ENCODE results near the gene IMPDH2. TPM values are rescaled to one million over a fixed set of nuclear protein-coding genes. Genes with fewer than 3 reads are reported as not detected.
A peak's percentile ranks its signal among the peaks of the same experiment; 100 is the strongest.

Gene IMPDH2
- total RNA-seq, 2 donors from 2014 or later, result 92.6 to 166 TPM

DNA sequence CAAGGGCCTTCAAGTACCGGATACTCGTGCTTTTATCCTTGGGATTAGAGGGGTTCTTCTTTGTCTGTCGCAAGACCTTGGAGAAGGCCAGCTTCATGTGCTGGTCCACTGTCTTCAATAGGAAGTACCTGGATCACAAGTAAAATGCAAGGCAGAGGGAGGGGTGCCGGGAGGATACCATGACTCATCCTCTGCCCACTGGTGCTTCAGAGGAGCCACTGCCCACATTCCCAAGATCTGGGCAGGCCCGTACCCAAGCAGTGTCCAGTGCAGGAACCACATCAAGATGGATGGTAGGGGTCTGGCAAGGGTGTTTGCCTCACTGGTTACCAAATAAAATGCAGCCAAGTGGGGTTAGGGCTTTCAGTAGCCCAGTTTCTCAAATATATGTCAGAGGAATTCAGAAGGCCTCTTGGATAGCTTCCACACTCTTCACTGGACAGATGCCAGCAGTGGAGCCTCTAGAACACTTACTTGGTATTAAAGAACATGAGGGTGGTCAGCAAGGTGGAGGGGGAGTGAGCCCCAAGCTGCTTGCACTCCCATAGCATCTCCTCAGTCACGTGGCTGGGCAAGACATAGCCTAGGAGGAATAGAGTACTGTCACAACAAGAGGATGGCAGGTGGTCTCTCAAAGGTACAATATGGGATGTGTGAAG is 3.6 kb upstream of the IMPDH2 start:
- intact Hi-C loops (cut with DNase I), result no loop called here
- no peak overlapping the region for H3K27ac ChIP-seq
- H3K9me3 ChIP-seq, result no peaks in the 10 kb centered on the region
- WGBS, 2 donors, result 79 to 90% methylated on average over 6 of the region's 6 CpGs
- H3K4me1 ChIP-seq, result peaks cover 13% of the 10 kb centered on the region
- ATAC-seq (no peak), DNase-seq (no peak)
- TF ChIP-seq, protein P1, sequence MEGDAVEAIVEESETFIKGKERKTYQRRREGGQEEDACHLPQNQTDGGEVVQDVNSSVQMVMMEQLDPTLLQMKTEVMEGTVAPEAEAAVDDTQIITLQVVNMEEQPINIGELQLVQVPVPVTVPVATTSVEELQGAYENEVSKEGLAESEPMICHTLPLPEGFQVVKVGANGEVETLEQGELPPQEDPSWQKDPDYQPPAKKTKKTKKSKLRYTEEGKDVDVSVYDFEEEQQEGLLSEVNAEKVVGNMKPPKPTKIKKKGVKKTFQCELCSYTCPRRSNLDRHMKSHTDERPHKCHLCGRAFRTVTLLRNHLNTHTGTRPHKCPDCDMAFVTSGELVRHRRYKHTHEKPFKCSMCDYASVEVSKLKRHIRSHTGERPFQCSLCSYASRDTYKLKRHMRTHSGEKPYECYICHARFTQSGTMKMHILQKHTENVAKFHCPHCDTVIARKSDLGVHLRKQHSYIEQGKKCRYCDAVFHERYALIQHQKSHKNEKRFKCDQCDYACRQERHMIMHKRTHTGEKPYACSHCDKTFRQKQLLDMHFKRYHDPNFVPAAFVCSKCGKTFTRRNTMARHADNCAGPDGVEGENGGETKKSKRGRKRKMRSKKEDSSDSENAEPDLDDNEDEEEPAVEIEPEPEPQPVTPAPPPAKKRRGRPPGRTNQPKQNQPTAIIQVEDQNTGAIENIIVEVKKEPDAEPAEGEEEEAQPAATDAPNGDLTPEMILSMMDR (IDR thresholded peaks at IDR 0.05), result no peak
- TF ChIP-seq POLR2A (IDR thresholded peaks at IDR 0.05), result no peak
- no peak overlapping the region for H3K4me3 ChIP-seq
- no peaks in the 10 kb centered on the region for H3K27me3 ChIP-seq
- H3K36me3 ChIP-seq (replicated peaks in 1 of 2; ENCODE audit: insufficient read depth in 1 of 2, low read depth in 2 of 2), result peaks cover 0 to 15% of the 10 kb centered on the region in 2 donors

DNA sequence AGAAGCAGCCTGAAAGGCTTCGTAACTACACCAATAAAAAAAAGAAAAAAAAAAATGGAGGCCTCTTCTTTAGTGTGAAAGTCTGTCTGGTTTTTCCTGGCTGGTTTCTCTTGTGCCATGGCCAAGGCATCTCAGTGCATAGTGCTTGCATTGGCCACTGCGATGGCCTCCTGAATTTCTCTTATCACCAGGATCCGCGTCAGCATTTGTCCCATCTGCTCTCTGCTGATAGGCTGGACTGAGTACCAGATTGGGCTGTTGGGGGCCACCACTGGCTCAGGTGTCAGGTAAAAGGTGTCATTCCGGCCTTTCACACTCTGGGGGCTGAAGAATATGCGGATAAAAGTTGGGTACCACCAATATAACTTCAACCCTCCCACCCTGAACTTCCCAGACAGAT is 1.1 kb upstream of the IMPDH2 start:
- H3K27ac ChIP-seq, result no peak overlapping the region

GRCh38 chr3:49029563-49029884 is 326 bp upstream of the IMPDH2 start:
- intact Hi-C loops (cut with DNase I), result no loop called here
- peaks cover 0 to 22% of the 10 kb centered on the region in 2 donors for H3K36me3 ChIP-seq (replicated peaks in 1 of 2; ENCODE audit: insufficient read depth in 1 of 2, low read depth in 2 of 2)
- no peaks in the 10 kb centered on the region for H3K9me3 ChIP-seq
- H3K4me1 ChIP-seq, result peaks cover 36% of the 10 kb centered on the region
- ATAC-seq (no peak), DNase-seq (no peak)
- peak overlapping the region; percentile 77 to 90 (median 82) for H3K27ac ChIP-seq
- 0 to 1% methylated on average over 7 of the region's 7 CpGs for WGBS, 2 donors
- TF ChIP-seq, protein P1 (IDR thresholded peaks at IDR 0.05), result peak in 1 of 7 experiments; percentile 0
- TF ChIP-seq POLR2A (IDR thresholded peaks at IDR 0.05), result no peak
- no peak overlapping the region for H3K4me3 ChIP-seq
- no peaks in the 10 kb centered on the region for H3K27me3 ChIP-seq

More for the DNA sequence above, 1.1 kb upstream of the IMPDH2 start:
- Histone ChIP-seq H3K4me1 (peaks cover 30% of the 10 kb centered on the region), H3K27me3 (no peaks in the 10 kb centered on the region), H3K4me3 (no peak overlapping the region), H3K36me3 (replicated peaks in 1 of 2; ENCODE audit: insufficient read depth in 1 of 2, low read depth in 2 of 2) (peaks cover 0 to 18% of the 10 kb centered on the region in 2 donors), H3K9me3 (no peaks in the 10 kb centered on the region)
- ATAC-seq (no peak), DNase-seq (no peak)
- 79% methylated on average over 6 of the region's 6 CpGs for WGBS, 2 donors
- intact Hi-C loops (cut with DNase I), result no loop called here
- TF ChIP-seq, protein P1 (IDR thresholded peaks at IDR 0.05), result no peak
- no peak for TF ChIP-seq POLR2A (IDR thresholded peaks at IDR 0.05)

DNA sequence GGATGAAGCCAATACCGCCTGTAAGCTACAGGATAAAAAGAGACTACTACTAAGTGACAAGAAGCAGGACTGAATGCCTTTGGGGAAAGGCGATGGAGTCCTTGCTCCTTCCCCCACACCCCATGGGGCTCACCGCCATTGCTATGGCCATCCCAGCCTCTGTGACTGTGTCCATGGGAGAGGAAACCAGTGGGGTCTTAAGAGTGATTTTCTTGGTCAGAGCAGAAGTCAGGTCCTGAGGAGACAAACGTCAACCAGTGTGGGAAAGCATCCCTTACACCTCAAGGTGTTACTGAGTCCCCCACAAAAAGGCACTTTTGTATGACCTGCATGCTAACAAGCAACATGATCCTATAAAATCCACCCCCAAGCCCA is 913 bp downstream of the IMPDH2 start:
- Histone ChIP-seq H3K27me3 (no peaks in the 10 kb centered on the region), H3K4me1 (peaks cover 48% of the 10 kb centered on the region), H3K9me3 (no peaks in the 10 kb centered on the region), H3K27ac (peak overlapping the region; percentile 77 to 90 (median 82)), H3K4me3 (no peak overlapping the region), H3K36me3 (replicated peaks in 1 of 2; ENCODE audit: insufficient read depth in 1 of 2, low read depth in 2 of 2) (peaks cover 0 to 25% of the 10 kb centered on the region in 2 donors)
- intact Hi-C loops (cut with DNase I), result no loop called here
- 72 to 74% methylated on average over 3 to 4 of the region's 4 CpGs for WGBS, 2 donors
- no peak for TF ChIP-seq POLR2A (IDR thresholded peaks at IDR 0.05)
- TF ChIP-seq, protein P1 (IDR thresholded peaks at IDR 0.05), result no peak
- ATAC-seq, result no peak
- DNase-seq, result no peak

- H3K27me3 ChIP-seq, result no peaks in the 10 kb centered on the region
- intact Hi-C loops (cut with DNase I), result no loop called here
- H3K27ac ChIP-seq, result peak overlapping the region in 1 of 4 donors; percentile 90
- TF ChIP-seq, protein P1 (IDR thresholded peaks at IDR 0.05), result no peak
- no peak for TF ChIP-seq POLR2A (IDR thresholded peaks at IDR 0.05)
- H3K4me1 ChIP-seq, result peaks cover 55% of the 10 kb centered on the region
- ATAC-seq, result no peak
- DNase-seq, result no peak
- no peaks in the 10 kb centered on the region for H3K9me3 ChIP-seq
- 84 to 94% methylated on average over 7 to 9 of the region's 9 CpGs for WGBS, 2 donors
- no peak overlapping the region for H3K4me3 ChIP-seq
- peaks cover 0 to 22% of the 10 kb centered on the region in 2 donors for H3K36me3 ChIP-seq (replicated peaks in 1 of 2; ENCODE audit: insufficient read depth in 1 of 2, low read depth in 2 of 2)
These were observed 1.6 kb downstream of the IMPDH2 start for GRCh38 chr3:49027634-49028033.

All from body of pancreas (tissue), 4 donors.